Measurements from ENCODE around the gene C4orf51.

The C4orf51 gene

GRCh38 chr4:145772347-145772746 is 92.4 kb downstream of the C4orf51 start:
- no peaks in the 10 kb centered on the region for H3K9me3 ChIP-seq (ENCODE audit: control insufficient read depth, insufficient read depth, low read depth, low read length)
- no peak overlapping the region for H3K9ac ChIP-seq (ENCODE audit: low read length)
- peaks cover 67% of the 10 kb centered on the region for H3K36me3 ChIP-seq (ENCODE audit: control insufficient read depth, insufficient read depth, low read length)
- H3K27ac ChIP-seq (ENCODE audit: low read depth, low read length): no peak overlapping the region
- H3K4me1 ChIP-seq (ENCODE audit: control insufficient read depth, insufficient read depth, low read length): no peaks in the 10 kb centered on the region; the same call in 1 of the 2 replicates
- H3K27me3 ChIP-seq (ENCODE audit: control insufficient read depth, insufficient read depth, low read length): no peaks in the 10 kb centered on the region
- H3K4me3 ChIP-seq (ENCODE audit: low read depth, low read length): no peak overlapping the region

GRCh38 chr4:145773581-145774234 is 93.8 kb downstream of the C4orf51 start:
- Histone ChIP-seq H3K4me1 (ENCODE audit: control insufficient read depth, insufficient read depth, low read length) (peaks cover under 1% of the 10 kb centered on the region; the same call in 1 of the 2 replicates), H3K36me3 (ENCODE audit: control insufficient read depth, insufficient read depth, low read length) (peaks cover 66% of the 10 kb centered on the region), H3K9ac (ENCODE audit: low read length) (no peak overlapping the region), H3K4me3 (ENCODE audit: low read depth, low read length) (no peak overlapping the region), H3K27me3 (ENCODE audit: control insufficient read depth, insufficient read depth, low read length) (no peaks in the 10 kb centered on the region), H3K9me3 (ENCODE audit: control insufficient read depth, insufficient read depth, low read depth, low read length) (no peaks in the 10 kb centered on the region), H3K27ac (ENCODE audit: low read depth, low read length) (no peak overlapping the region)

- H3K9me3 ChIP-seq (ENCODE audit: control insufficient read depth, insufficient read depth, low read depth, low read length): no peaks in the 10 kb centered on the region
- peaks cover 64% of the 10 kb centered on the region for H3K36me3 ChIP-seq (ENCODE audit: control insufficient read depth, insufficient read depth, low read length)
- no peak overlapping the region for H3K27ac ChIP-seq (ENCODE audit: low read depth, low read length)
- no peak overlapping the region for H3K4me3 ChIP-seq (ENCODE audit: low read depth, low read length)
- H3K9ac ChIP-seq (ENCODE audit: low read length): no peak overlapping the region
- no peaks in the 10 kb centered on the region for H3K27me3 ChIP-seq (ENCODE audit: control insufficient read depth, insufficient read depth, low read length)
- H3K4me1 ChIP-seq (ENCODE audit: control insufficient read depth, insufficient read depth, low read length): peaks cover 8% of the 10 kb centered on the region
Observed at GRCh38 chr4:145774473-145774872, 94.5 kb downstream of the C4orf51 start.

- no peak overlapping the region for H3K27ac ChIP-seq (ENCODE audit: low read depth, low read length)
- H3K9ac ChIP-seq (ENCODE audit: low read length): no peak overlapping the region
- peaks cover 16% of the 10 kb centered on the region for H3K4me1 ChIP-seq (ENCODE audit: control insufficient read depth, insufficient read depth, low read length)
- no peak overlapping the region for H3K4me3 ChIP-seq (ENCODE audit: low read depth, low read length)
- no peaks in the 10 kb centered on the region for H3K27me3 ChIP-seq (ENCODE audit: control insufficient read depth, insufficient read depth, low read length)
- no peaks in the 10 kb centered on the region for H3K9me3 ChIP-seq (ENCODE audit: control insufficient read depth, insufficient read depth, low read depth, low read length)
- peaks cover 64% of the 10 kb centered on the region for H3K36me3 ChIP-seq (ENCODE audit: control insufficient read depth, insufficient read depth, low read length)
Observed at GRCh38 chr4:145775406-145775805, 95.5 kb downstream of the C4orf51 start.

- Histone ChIP-seq H3K9me3 (ENCODE audit: control insufficient read depth, insufficient read depth, low read depth, low read length) (no peaks in the 10 kb centered on the region), H3K4me1 (ENCODE audit: control insufficient read depth, insufficient read depth, low read length) (peaks cover 16% of the 10 kb centered on the region), H3K4me3 (ENCODE audit: low read depth, low read length) (no peak overlapping the region), H3K27ac (ENCODE audit: low read depth, low read length) (no peak overlapping the region), H3K27me3 (ENCODE audit: control insufficient read depth, insufficient read depth, low read length) (no peaks in the 10 kb centered on the region), H3K36me3 (ENCODE audit: control insufficient read depth, insufficient read depth, low read length) (peaks cover 61% of the 10 kb centered on the region), H3K9ac (ENCODE audit: low read length) (no peak overlapping the region)
Observed at GRCh38 chr4:145776208-145776607, 96.3 kb downstream of the C4orf51 start.

- peaks cover 16% of the 10 kb centered on the region for H3K4me1 ChIP-seq (ENCODE audit: control insufficient read depth, insufficient read depth, low read length)
- H3K27me3 ChIP-seq (ENCODE audit: control insufficient read depth, insufficient read depth, low read length): no peaks in the 10 kb centered on the region
- peaks cover 7% of the 10 kb centered on the region; the same call in 1 of the 2 replicates for H3K9me3 ChIP-seq (ENCODE audit: control insufficient read depth, insufficient read depth, low read depth, low read length)
- peaks cover 48% of the 10 kb centered on the region for H3K36me3 ChIP-seq (ENCODE audit: control insufficient read depth, insufficient read depth, low read length)
- no peak overlapping the region for H3K4me3 ChIP-seq (ENCODE audit: low read depth, low read length)
- H3K9ac ChIP-seq (ENCODE audit: low read length): no peak overlapping the region
- peak overlapping the region; percentile 24 for H3K27ac ChIP-seq (ENCODE audit: low read depth, low read length)
Observed at GRCh38 chr4:145779319-145779801, 99.4 kb downstream of the C4orf51 start.

GRCh38 chr4:145781351-145781750 is 101.4 kb downstream of the C4orf51 start:
- H3K27ac ChIP-seq (ENCODE audit: low read depth, low read length): 0 out of 2 replicates have a peak overlapping the region, but pooled peaks have one; percentile 6
- H3K4me3 ChIP-seq (ENCODE audit: low read depth, low read length): no peak overlapping the region
- no peak overlapping the region for H3K9ac ChIP-seq (ENCODE audit: low read length)
- H3K36me3 ChIP-seq (ENCODE audit: control insufficient read depth, insufficient read depth, low read length): peaks cover 40% of the 10 kb centered on the region
- peaks cover 16% of the 10 kb centered on the region for H3K4me1 ChIP-seq (ENCODE audit: control insufficient read depth, insufficient read depth, low read length)
- no peaks in the 10 kb centered on the region for H3K27me3 ChIP-seq (ENCODE audit: control insufficient read depth, insufficient read depth, low read length)
- peaks cover 7% of the 10 kb centered on the region; the same call in 1 of the 2 replicates for H3K9me3 ChIP-seq (ENCODE audit: control insufficient read depth, insufficient read depth, low read depth, low read length)

Measured in HUES6 (cell line).